Measurements from ENCODE around the gene GRK5.

Gene GRK5

DNA sequence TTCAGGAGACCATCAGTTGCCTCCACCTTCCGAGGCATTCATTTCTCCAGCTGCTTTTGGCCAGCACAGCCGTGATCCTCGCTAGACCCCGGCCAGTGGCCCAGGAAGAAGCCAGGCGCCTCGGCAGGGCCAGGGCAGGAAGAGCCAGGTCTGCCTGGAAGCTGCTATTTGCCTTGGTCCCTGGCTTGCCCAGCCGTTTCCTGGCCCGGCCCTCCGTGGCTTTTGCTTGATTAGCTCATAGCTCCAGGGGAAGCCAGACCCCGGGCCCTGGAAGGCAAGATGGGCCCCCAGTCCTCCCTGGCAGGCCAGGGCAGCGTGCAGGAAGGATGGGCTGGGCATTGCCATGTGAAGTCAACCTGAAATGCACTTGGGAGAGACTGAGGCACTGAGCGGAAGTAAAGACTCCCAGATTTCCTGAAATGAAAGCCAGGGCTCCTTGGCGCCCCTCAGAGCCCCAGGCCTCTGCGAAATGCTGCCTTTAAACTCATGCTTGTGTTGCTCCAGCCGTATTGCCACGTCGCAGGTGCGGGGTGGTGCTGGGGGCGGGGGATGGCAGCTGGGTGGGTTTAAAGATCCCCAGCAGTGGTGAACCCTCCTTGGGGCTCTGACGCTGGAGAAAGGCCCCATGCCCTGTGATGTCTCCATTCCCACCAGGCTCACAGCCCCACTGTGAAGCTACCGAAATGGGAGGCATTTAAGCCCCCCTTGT is 160.6 kb downstream of the GRK5 start:
- TF ChIP-seq, protein P1, sequence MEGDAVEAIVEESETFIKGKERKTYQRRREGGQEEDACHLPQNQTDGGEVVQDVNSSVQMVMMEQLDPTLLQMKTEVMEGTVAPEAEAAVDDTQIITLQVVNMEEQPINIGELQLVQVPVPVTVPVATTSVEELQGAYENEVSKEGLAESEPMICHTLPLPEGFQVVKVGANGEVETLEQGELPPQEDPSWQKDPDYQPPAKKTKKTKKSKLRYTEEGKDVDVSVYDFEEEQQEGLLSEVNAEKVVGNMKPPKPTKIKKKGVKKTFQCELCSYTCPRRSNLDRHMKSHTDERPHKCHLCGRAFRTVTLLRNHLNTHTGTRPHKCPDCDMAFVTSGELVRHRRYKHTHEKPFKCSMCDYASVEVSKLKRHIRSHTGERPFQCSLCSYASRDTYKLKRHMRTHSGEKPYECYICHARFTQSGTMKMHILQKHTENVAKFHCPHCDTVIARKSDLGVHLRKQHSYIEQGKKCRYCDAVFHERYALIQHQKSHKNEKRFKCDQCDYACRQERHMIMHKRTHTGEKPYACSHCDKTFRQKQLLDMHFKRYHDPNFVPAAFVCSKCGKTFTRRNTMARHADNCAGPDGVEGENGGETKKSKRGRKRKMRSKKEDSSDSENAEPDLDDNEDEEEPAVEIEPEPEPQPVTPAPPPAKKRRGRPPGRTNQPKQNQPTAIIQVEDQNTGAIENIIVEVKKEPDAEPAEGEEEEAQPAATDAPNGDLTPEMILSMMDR (IDR thresholded peaks at IDR 0.05; ENCODE audit: low read depth, low read length, missing control alignments), result no peak
- no peak for DNase-seq (ENCODE audit: extremely low read depth, low read depth)
- H3K4me3 ChIP-seq (replicated peaks; ENCODE audit: low read depth, low read length), result no peak overlapping the region

DNA sequence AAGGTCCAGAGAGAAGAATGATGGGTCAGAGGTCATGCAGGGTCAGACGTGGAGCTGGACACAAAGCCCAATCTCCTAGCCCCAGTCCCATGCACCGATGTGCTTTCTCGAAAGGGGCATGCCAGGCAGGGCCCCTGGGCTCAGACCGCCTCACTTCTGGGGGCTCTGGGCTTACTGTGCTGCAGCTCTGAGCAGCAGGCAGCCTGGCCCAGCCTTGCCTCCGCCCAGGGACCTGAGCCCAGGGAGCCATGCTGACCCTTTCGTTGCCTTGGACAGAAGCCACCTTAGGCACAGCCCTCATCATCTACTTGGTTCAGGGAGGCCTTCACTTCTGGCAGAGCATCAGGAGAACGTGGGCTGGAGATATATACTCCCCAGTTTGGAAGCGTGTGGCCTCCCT is 161.2 kb downstream of the GRK5 start:
- DNase-seq (ENCODE audit: extremely low read depth, low read depth), result no peak
- H3K4me3 ChIP-seq (replicated peaks; ENCODE audit: low read depth, low read length), result no peak overlapping the region
- TF ChIP-seq, protein P1 (IDR thresholded peaks at IDR 0.05; ENCODE audit: low read depth, low read length, missing control alignments), result no peak

DNA sequence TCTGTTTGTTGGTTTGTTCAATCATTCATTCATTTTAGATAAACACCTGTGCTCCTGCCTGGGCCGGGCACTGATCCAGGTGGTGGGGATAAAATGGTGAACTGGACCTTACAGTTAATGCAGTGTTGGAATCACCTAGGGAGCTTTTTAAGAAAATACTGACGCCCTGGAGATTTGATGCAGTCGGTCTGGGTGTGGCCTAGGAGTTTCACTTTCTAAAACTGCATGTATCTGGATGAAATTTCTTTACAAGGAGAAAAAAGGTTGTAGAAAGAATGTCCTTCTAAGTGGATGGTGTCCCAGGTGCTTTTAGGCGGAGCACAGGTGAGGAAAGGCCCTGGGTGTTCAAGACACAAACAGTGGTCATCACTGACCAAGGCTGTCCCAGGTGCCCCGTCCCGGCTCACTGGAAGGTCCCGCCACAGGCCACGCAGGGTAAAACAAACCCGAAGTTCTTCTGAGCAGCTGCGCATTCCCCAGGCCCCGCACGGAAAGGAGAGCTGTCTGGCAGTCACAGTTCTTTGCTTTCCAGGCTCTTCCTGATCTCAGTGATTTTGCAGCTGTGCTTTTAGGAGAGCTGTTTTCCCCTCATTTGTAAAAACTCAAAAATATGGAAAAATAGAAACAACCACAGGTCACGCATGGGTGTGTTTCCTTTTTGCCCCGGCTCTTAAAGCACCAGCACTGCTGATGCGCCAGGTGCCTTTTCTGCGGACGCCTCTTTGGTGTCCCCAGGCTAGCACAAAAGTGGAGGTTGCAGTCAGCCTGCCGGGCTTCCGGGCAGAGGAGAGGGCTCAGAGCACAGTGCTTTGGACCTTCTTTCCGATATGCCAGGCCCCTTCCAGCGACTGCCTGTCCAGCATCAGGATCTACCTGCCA is 161.9 kb downstream of the GRK5 start:
- no peak for DNase-seq (ENCODE audit: extremely low read depth, low read depth)
- H3K4me3 ChIP-seq (replicated peaks; ENCODE audit: low read depth, low read length), result no peak overlapping the region
- TF ChIP-seq, protein P1 (IDR thresholded peaks at IDR 0.05; ENCODE audit: low read depth, low read length, missing control alignments), result no peak

DNA sequence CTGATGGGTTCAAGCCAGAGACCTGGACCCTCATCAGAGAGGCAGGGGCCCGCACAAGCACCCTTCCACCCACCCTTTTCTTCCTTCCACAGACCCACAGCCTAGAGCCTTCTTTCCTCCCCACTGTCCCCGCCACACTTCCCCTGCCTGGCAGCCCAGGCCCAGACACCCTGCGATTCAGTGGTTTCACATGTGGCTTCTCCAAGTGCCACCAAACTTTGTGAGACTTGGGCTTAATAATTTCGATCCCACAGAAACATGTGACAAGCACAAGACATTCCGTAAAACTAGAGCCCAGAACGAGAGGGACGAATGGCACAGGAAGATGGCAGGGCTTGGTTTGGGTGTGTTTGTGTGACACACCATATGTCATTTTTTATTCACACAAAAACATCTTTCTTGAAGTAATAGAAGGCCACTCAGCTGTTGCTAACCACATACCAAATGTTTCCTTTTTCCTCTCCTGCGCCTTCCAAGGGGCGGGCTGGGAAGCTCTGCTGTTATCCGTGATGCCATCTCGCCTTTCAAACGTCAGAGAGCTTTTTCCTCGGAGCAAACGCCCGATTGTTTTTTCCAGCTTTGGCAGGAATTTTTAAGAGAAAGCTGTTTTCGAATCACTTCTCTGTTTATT is 162.9 kb downstream of the GRK5 start:
- peak; percentile 75 for DNase-seq (ENCODE audit: extremely low read depth, low read depth)
- TF ChIP-seq, protein P1 (IDR thresholded peaks at IDR 0.05; ENCODE audit: low read depth, low read length, missing control alignments), result no peak
- peak overlapping the region; percentile 36 for H3K4me3 ChIP-seq (replicated peaks; ENCODE audit: low read depth, low read length)

DNA sequence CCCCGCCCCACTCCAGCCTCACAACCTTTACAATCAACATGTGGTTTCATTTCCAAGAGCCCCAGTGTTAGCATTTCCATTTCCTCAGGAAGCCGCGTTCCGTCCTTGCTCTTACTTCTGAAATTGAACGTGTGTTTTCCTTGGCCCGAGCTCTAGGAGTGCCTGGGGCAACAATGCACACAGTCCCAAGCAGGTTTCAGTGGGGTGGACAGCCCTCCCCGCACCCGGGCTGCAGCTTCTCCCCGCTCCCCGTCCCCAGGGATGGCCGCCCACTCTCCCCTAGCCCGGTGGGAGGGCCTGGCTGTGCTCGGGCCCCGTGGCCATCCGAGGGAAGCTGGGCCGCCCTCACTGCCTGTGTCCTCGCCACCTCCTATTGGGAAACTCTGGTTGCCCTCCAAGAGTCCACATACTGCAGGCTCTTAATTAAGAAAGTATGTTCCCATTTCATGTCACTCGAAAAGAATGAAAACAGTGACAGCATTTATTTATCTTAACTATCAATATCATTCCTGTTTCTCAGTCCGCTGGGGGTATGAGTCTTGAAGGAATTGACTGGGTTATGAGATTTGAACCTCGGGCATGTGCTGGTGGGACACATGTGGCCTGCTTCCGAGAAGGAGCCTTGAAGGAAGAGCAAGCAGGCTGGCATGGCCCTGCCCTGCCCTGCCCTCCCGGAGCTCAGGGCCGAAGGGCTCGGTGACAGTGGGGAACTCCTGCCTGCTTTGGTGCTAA is 163.8 kb downstream of the GRK5 start:
- TF ChIP-seq, protein P1 (IDR thresholded peaks at IDR 0.05; ENCODE audit: low read depth, low read length, missing control alignments), result no peak
- DNase-seq (ENCODE audit: extremely low read depth, low read depth), result peak; percentile 83
- peak overlapping the region; percentile 36 for H3K4me3 ChIP-seq (replicated peaks; ENCODE audit: low read depth, low read length)
